Type B pancreatic cell (in vitro differentiated cells): Measurements from ENCODE around the gene OR9I1. TPM values are rescaled to one million over a fixed set of nuclear protein-coding genes. Genes with fewer than 3 reads are reported as not detected.

Source experiments
- DNase-seq: peaks from one replicate; pipeline ENCODE4 v3.0.0; 2021; ENCODE audit warnings: mixed read lengths; ENCODE audit not compliant: unreplicated experiment; ENCODE audit errors: extremely low spot score
- H3K27ac Mint-ChIP-seq: 2 replicates; pipeline ENCODE4 v1.8.0; 2021; ENCODE audit warnings: mild to moderate bottlenecking, mixed read lengths
- H3K27me3 Mint-ChIP-seq: 2 replicates; pipeline ENCODE4 v1.8.0; 2021; ENCODE audit warnings: mixed read lengths
- H3K36me3 Mint-ChIP-seq: 2 replicates; pipeline ENCODE4 v1.8.0; 2021; ENCODE audit warnings: mixed read lengths
- H3K4me1 Mint-ChIP-seq: one replicate; pipeline ENCODE4 v1.8.0; 2021; ENCODE audit warnings: mixed read lengths; ENCODE audit not compliant: unreplicated experiment
- H3K4me3 Mint-ChIP-seq: 2 replicates; pipeline ENCODE4 v1.8.0; 2021; ENCODE audit warnings: mild to moderate bottlenecking, mixed read lengths
- H3K9me3 Mint-ChIP-seq: 2 replicates; pipeline ENCODE4 v1.8.0; 2021; ENCODE audit warnings: mixed read lengths
- CTCF ChIP-seq: fragments of 200-600 bp; sonication (generic); conservative IDR thresholded peaks from 2 replicates; pipeline ENCODE4 v1.5.0; 2021; ENCODE audit warnings: antibody characterized with exemption, mild to moderate bottlenecking
- total RNA-seq: library from RNA; stranded (reverse); gene quantifications from 2 replicates; pipeline ENCODE4 v1.2.1, GENCODE V29; 2021; ENCODE audit warnings: low replicate concordance

Gene OR9I1
- total RNA-seq, 1 donor from 2014 or later: not detected

GRCh38 chr11:58142761-58143160, 17.4 kb upstream of the OR9I1 start:
- TF ChIP-seq CTCF: no peak
- no peak for DNase-seq
- Mint-ChIP-seq H3K4me3 (no peak overlapping the region), H3K27me3 (peaks cover 9% of the 10 kb centered on the region), H3K36me3 (no peaks in the 10 kb centered on the region), H3K9me3 (peaks cover 7% of the 10 kb centered on the region), H3K4me1 (no peaks in the 10 kb centered on the region), H3K27ac (no peak overlapping the region)

- H3K36me3 Mint-ChIP-seq: no peaks in the 10 kb centered on the region
- H3K4me1 Mint-ChIP-seq: no peaks in the 10 kb centered on the region
- no peak for DNase-seq
- no peak overlapping the region for H3K27ac Mint-ChIP-seq
- TF ChIP-seq CTCF: no peak
- H3K4me3 Mint-ChIP-seq: no peak overlapping the region
- H3K9me3 Mint-ChIP-seq: no peaks in the 10 kb centered on the region
- H3K27me3 Mint-ChIP-seq: peaks cover 10% of the 10 kb centered on the region
Observed at GRCh38 chr11:58135171-58135570, 9.8 kb upstream of the OR9I1 start.

- Mint-ChIP-seq H3K4me3 (no peak overlapping the region), H3K36me3 (no peaks in the 10 kb centered on the region), H3K27me3 (peaks cover 10% of the 10 kb centered on the region), H3K27ac (no peak overlapping the region), H3K4me1 (no peaks in the 10 kb centered on the region), H3K9me3 (no peaks in the 10 kb centered on the region)
- DNase-seq: no peak
- TF ChIP-seq CTCF: no peak
Observed at GRCh38 chr11:58134151-58134550, 8.8 kb upstream of the OR9I1 start.

GRCh38 chr11:58133309-58134076, 8.2 kb upstream of the OR9I1 start:
- DNase-seq: no peak
- Mint-ChIP-seq H3K4me3 (no peak overlapping the region), H3K4me1 (no peaks in the 10 kb centered on the region), H3K27me3 (peaks cover 10% of the 10 kb centered on the region), H3K36me3 (no peaks in the 10 kb centered on the region), H3K27ac (no peak overlapping the region), H3K9me3 (no peaks in the 10 kb centered on the region)
- TF ChIP-seq CTCF: no peak

GRCh38 chr11:58127350-58127749, 2.0 kb upstream of the OR9I1 start:
- no peak overlapping the region for H3K4me3 Mint-ChIP-seq
- no peak overlapping the region for H3K27ac Mint-ChIP-seq
- H3K9me3 Mint-ChIP-seq: no peaks in the 10 kb centered on the region
- H3K27me3 Mint-ChIP-seq: no peaks in the 10 kb centered on the region
- no peaks in the 10 kb centered on the region for H3K36me3 Mint-ChIP-seq
- DNase-seq: no peak
- no peak for TF ChIP-seq CTCF
- H3K4me1 Mint-ChIP-seq: no peaks in the 10 kb centered on the region
